HTERT RPE-1 (cell line): ENCODE data around the gene TTC4.

Experiments used
- in situ Hi-C: fragments of 300-500 bp; cut with MboI; formaldehyde crosslinking; loops from 4 replicates; pipeline ENCODE4 v1.14.3; 2020; ENCODE audit warnings: low sequenced_read_pairs

TTC4 gene, protein sequence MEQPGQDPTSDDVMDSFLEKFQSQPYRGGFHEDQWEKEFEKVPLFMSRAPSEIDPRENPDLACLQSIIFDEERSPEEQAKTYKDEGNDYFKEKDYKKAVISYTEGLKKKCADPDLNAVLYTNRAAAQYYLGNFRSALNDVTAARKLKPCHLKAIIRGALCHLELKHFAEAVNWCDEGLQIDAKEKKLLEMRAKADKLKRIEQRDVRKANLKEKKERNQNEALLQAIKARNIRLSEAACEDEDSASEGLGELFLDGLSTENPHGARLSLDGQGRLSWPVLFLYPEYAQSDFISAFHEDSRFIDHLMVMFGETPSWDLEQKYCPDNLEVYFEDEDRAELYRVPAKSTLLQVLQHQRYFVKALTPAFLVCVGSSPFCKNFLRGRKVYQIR

DNA sequence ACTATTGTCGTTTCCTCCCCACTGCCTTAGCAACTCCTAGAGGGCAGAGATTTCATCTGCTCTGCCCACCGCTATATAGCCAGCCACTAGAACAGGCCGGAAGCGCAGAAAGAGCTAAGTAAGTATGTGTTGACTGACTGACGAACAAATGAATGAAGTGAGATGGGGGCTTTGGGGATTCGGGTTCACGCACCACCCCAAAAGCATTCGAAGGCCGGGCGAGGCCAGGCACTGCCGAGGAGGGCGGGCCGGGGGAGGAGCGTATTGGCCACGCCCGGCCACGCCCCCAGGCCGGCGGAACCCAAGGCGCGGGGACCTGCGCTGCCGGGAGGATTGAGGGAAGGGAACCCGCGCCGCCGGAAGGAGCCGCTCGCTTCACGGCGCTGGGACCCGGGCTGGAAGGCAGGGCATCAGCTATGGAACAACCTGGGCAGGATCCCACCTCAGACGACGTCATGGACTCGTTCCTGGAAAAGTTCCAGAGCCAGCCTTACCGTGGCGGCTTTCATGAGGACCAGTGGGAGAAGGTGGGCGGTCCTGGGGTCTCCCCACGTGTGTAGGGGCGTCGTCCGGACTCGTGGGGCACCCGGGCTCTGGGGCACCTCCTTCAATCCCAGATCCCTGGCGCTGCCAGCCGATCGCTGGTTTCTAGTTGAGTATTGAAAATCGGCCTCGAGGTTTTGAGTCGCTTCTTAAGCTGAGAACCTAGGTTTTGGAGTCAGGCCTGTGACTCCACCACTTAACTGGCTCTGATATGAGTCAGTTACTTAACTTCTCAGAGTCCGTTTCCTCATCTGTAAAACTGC lies at the start of gene TTC4:
Gene TTC4 (plus strand): TSS at position 369 of the 806 bp plus-strand sequence. CDS start 48 bp downstream, at position 417.
- in situ Hi-C loops, result no loop called here

DNA sequence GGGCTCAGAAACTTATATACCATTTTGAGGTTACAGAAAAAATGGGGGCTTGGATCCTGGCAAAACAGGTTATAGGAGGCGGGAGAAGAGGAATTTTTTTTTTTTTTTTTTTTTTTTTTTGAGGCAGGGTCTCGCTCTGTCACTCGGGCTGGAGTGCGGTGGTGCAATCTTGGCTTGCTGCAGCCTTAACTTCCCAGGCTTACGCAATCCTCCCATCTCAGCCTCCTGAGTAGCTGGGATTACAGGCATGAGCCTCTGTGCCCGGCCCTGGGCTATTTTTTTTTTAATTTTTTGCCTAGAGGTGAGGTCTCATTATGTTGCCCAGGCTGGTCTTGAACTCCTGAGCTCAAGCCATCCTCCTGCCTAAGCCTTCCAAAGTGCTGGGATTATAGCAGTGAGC lies 49.3 kb upstream of the TTC4 start:
- in situ Hi-C loops, result no loop called here

DNA sequence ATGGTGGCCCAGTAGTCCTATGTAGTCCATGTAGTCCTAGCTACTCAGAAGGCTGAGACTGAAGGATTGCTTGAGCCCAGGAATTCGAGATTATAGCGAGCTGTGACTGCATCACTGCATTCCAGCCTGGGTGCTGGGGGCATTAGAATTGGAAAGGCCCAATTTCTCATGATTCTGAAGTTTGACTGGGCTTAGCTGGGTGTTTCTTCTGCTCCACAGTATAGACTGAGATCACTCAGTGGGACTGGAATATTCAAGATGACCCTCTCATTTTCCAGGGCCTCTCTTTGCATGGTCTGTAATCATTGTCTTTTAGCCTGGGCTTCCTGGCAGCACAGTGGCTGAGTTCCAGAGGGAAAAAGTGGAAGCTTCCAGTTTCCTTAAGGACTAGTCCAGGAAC lies 47.9 kb upstream of the TTC4 start:
- in situ Hi-C loops, result no loop called here

DNA sequence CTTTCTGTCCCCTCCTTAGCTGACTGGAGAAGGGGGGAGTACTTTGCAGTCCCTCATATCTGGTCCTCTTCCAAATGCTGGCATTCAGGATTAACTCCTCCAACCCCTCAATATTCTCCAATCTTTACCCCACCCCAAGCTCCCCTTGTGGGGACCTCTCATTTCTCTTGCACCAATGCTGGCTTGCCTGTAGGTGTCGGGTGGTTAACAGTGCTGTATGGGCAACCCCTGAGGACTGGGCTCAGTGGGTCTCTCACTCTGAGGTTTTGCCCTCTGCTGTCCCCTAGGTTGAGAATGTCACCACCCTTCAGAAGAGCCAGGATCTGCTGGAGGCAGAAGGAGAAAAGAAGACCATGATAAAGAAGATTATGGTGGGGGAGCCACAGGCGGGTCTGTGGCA lies 47.1 kb upstream of the TTC4 start:
- in situ Hi-C loops, result no loop called here

DNA sequence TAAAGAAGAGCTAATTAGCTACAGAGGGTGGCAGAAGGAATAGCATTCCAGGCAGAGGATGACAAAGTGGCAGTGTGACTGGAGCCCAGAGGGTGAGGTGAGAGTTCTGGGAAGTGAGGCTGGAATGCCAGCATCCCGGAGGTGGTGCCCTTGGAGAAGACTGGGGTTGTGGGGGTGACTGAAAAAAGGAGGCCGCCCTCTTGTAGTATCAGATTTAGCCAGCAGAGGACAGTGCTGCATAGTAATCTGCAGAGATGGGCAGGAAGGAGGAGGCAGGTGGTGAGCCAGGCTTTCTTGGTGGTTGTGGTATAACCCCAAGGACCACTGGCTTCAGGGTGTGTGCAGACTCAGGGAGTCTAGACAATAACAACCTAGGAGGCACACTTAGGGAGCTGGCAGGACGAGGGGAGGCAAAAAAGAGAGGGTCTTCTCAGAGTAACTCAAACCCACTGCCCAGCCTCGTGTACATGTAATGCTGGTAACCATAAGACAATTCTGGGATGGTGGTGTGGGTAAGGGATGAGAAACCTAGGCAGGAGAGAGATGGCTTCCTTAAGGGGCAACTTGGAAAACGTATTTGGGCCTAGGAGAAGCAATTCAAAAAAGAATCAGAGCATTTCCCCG lies 43.6 kb upstream of the TTC4 start:
- in situ Hi-C loops, result no loop called here

DNA sequence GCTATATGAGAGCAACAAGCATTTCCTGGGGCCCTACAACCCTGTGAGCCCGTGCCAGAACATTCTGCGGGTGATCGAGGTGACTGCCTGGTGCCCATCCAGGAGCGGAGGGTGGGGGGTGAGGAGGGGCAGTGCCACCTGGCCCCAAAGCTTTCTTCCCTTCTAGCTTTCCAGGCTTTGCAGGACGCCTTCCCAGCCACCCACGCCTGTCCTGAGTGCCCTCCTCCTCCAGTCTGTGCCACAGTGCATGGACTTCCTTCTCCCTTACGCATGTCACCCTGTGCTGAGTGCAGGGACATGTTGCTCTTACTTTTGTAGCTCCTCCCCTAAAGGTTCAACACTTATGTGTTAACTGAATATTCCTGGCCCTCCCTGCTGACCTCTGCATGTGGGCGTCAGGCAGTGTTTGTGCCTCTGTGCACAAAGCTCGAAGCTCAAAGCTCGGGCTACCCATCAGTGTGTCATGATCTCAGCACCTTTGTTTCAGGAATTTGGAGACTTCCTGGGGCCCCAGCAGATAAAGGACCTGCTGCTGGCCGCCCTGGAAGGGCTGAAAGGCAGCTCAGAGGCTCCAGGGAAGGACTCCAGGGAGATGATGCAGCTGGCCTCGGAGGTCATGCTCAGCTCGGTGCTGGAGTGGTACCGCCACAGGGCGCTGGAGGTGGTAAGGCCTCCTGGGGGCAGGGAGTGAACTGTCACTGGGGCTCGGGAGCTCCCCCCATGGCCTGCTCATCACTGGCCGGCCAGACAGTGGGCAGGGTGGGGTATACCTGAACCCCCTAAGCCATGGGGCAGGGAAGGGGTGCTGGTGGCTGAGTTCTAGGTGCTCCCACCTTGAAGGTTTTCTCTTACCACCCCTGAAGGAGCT lies 36.7 kb upstream of the TTC4 start:
- in situ Hi-C loops, result no loop called here

DNA sequence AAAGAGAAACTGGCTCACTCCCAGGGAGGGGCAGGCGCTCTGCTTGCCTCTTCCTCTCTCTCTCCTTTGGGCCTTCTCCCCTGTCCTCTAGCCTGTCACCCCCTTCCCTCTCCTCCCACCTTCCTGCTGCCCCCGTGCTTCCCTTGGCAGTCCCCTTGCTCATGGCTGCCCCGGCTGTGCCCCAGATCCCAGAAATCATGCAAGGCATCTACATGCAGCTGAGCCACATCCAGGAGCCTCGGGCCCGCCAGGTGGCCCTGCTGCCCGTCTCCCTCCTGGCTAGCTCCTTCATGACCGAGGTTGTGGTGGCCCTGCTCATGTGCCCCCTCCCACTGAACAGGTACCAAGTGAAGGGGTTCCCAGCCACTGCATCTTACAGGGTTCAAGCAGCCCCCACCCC lies 36.0 kb upstream of the TTC4 start:
- in situ Hi-C loops, result no loop called here

DNA sequence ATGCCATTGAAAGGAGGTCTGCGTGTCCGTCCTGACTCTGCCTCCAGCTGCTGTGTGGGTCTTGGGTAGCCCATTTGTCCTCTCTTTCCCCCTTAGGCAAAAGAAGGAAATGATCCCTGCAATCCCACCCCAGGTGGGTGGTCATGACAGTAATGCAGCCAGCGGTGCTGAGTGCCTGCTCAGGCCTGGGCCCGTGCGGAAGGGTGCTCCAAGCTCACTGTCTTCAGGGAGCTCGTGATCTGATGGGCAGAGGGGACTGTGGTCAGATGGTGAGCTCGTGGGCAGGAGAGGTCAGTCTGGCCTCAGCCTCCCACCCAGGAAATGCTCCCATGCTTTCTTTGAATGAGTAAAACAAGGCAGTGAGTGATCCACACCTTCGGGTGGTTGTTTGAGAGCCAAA lies 35.3 kb upstream of the TTC4 start:
- in situ Hi-C loops, result no loop called here

DNA sequence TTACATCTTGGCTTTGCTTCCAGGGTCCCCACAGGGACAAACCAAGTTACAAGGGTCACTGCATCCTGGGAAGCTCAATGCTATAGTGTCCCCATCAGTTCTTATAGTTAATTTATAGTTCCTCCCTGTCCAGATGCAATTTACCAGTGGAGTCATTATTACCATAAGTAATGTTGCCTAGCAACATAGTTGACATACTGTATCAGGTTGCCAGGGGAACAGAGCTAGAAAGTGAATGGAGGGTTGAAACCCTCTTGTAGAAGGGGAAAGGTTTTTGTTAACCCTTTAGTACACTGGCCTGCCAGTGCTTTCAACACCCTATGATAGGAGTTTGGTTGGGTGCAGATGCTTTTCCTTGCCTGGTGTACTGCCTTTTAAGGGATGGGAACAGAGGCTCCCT lies 34.3 kb upstream of the TTC4 start:
- in situ Hi-C loops, result no loop called here

DNA sequence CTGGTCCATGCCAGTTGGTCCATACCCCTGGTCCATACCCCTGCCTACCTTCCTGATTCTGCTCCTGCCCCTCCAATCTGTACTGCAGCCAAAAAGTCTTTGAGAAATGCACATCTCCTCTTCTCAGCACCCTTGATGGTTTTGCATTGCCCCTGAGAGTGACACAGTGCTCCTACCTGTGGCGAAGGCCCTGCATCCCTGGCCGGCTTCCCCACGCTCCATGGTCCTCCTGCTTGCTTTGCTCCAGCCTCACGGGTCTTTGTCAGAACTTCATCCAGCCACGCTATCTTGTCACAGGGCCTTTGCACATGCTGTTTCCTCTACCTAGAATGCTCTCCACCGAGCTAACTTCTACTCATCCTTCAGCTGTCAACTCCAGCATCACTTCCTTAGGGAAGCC lies 32.2 kb upstream of the TTC4 start:
- in situ Hi-C loops, result no loop called here

DNA sequence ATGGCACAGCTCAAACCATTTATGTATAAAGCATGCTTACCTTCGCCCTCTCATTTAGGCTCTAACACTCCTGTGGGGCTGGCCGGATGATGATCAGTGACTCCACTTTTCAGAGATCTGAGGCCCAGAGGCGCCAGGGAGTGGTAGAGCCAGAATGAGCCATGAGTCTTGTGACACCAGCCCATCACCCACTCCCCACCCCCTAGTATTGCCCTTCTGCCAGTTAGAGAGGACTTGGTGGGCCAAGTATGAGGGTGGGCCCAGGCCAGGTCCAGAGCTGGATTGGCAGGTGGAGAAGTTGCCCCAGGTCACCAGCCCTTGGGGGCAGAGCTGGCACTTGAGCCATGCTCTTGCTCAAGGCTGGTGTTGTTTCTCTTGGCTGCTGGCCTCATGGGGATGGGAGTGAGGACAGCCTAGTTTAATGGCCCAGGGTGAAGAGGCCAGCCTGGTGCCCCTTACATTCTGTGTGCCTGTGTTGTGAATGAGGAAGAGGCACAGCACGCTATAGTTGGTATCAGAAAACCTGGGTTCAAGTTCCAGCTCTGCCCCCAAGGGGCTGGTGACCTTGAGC lies 30.2 kb upstream of the TTC4 start:
- in situ Hi-C loops, result no loop called here

DNA sequence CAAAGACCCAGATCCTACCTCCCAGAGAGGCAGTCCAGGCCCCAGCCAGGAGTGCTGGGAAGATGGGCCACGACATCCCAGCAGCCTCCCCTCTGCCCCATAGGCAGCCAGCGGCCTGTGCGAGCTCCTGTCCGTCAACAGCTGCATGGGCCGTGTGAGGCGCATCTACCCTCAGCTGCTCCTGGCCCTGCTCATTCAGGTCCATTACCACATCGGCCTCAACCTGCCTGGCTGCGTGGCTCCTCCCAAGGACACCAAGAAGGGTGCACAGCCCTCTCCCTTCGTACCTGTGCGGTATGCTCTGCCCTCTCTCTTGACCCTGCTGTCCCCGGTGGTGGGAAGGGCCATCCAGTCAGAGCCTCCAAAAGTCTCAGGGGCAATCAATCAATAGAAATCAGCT lies 29.5 kb upstream of the TTC4 start:
- in situ Hi-C loops, result no loop called here

DNA sequence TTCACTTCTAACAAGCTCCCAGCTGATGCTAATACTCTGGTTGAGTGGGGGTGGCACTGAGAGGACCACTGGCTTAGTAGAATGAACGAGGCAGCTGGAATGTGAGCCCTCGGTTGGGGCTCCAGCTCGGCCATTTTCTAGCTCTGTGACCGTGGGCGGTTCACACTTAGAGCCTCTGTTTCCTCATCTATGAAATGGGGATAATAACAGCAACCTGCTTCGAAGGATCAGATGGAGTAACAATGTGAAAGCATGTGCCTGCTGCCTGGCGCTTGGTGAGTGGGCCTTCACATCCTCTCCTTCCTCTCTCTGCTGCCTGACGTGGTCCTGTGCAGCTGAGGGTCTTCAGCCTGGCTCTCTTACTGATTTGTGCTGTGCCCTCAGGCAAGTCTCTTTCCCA lies 20.9 kb upstream of the TTC4 start:
- in situ Hi-C loops, result no loop called here

DNA sequence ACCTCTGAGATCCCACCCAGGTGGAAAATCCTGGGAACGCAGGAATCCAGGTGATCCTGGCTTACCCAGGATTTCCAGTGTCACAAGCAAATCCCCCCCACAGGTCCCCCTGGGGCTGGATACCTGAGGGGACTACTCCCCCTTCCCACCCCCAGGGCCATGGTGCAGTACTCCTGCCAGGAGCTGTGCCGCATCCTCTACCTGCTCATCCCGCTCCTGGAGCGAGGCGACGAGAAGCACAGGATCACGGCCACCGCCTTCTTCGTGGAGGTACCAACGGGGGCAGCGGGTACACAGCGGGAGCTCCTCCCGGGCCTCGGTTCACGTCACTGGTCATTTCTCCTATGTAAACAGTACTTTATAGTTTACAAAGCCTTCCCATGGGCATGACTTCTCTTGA lies 20.4 kb upstream of the TTC4 start:
- in situ Hi-C loops, result no loop called here

DNA sequence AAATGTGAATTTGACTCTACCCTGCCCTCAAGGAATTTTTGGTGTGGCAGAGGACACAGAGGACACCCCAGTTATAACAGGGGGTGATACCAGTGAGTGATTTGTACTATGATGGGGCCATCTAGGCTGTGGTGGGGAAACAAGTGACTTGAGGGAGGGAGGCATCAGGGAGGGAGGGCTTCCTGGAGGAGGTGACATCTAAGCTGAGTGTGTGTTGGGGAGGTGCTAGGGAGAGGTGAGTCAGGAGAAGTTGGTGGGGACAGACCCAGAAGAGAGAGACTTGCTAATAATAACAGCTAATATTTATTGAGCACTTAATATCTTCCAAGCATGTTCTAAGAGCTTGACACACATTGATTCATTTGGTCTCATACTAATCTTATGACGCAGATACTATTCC lies 19.9 kb upstream of the TTC4 start:
- in situ Hi-C loops, result no loop called here

DNA sequence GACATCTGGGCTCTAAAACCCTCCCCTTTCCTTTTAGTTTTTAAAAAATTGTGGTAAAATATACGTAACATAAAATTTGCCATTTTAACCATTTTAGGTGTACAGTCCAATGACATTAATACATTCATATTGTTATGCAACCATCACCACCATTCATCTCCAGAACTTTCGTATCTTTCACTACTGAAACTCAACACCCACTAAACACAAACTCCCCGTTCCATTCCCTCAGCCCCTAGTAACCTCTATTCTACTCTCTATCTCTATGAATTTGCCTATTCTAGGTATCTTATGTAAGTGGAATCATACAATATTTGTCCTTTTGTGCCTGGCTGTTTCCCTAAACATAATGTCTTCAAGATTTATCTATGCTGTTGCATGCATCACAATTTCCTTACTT lies 19.4 kb upstream of the TTC4 start:
- in situ Hi-C loops, result no loop called here

DNA sequence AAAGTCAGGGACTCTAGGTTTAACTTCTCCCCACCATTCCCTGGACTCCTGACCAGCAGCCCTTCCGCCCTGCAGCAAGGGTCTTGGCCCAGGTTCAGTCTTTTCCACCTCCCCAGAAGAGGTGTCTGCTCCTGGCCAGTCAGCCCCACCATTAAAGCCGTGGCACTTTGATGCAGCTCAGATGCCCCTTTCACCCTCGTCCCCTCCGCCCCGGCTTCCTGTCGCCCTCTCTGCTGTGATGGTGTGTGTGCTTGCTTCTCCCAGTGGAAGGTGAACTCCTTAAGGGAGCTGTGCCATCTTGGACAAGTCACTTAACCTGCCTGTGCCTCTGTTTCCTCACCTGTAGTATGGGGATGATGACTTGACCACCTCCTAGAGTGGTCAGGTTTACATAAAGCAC lies 17.8 kb upstream of the TTC4 start:
- in situ Hi-C loops, result no loop called here

DNA sequence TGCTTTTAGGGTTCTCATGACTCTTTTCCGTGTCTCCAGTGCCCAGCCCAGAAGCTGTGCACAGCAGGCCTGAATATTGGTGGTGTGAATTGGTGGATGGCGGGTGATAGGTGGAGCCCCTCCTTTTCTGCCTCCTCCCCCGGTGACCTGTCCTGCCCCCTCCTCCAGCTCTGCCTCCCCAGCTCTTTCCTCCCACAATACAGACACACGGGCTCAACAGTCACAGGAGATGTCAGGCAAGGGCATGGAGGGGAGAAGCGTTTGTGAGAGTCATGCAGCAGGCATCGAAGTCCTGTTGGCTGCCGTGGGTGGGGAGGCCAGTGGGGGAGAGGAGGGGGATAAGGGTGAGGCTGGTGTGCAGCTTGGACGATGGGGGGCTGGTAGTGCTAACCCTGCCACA lies 17.3 kb upstream of the TTC4 start:
- in situ Hi-C loops, result no loop called here

DNA sequence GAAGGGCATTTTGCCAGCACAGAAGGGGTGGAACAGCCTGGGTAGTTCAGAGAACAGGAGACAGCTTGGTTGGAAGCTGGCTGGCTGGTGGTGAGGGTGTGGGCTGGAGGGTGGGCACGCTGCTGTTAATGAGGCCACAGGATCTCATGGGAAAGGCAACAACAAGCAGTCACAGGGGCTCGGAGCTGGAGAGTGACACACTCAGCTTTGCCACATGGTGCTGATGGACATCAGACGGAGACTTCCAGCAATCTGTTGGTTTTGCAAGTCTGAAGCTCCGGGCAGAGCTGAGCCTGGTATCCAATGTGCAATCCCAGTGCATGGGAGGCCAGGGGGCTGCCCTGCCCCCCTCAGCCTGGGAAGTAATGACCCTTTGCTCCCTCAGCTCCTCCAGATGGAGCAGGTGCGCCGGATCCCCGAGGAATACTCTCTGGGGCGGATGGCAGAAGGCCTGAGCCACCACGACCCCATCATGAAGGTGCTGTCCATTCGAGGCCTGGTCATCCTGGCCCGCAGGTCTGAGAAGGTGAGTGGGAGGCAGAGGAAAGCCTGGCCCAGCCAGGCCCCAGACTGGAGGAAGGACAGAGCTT lies 15.6 kb upstream of the TTC4 start:
- in situ Hi-C loops, result no loop called here

DNA sequence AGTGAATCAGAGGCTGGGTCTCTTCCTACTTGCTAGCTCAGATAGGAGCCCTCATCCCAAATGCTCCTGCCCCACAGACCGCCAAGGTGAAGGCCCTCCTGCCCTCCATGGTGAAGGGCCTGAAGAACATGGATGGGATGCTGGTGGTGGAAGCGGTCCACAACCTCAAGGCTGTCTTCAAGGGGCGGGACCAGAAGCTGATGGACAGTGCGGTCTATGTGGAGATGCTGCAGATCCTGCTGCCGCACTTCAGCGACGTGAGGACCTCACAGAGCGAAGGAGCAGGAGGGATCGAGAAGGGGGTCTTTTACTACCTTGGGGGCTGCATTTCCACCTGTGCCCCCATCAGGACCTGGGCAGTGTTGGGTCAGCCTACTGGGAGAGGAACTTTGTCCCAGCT lies 14.6 kb upstream of the TTC4 start:
- in situ Hi-C loops, result no loop called here
